H54 (cell line): Measurements from ENCODE around the gene SGPP2.
"Not testable (repeated sequence)": the region's sequence is repeated elsewhere in the genome, so short reads cannot be mapped to it uniquely, and the experiment has no call there.

ENCODE experiments used
- DNase-seq: peaks from one replicate; pipeline ENCODE4 v3.0.0; 2011; ENCODE audit warnings: low spot score, mixed read lengths; ENCODE audit not compliant: insufficient read length
- FAIRE-seq: peaks from 3 replicates; lab custom pipeline; 2011; peaks lifted over from hg19 to GRCh38; lab: Jason Lieb, UNC
- POLR2A ChIP-seq: IDR thresholded peaks from 2 replicates; pipeline ENCODE4 v1.6.1; 2011; ENCODE audit warnings: low read depth, mild to moderate bottlenecking, low read length

Gene SGPP2, protein sequence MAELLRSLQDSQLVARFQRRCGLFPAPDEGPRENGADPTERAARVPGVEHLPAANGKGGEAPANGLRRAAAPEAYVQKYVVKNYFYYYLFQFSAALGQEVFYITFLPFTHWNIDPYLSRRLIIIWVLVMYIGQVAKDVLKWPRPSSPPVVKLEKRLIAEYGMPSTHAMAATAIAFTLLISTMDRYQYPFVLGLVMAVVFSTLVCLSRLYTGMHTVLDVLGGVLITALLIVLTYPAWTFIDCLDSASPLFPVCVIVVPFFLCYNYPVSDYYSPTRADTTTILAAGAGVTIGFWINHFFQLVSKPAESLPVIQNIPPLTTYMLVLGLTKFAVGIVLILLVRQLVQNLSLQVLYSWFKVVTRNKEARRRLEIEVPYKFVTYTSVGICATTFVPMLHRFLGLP

DNA sequence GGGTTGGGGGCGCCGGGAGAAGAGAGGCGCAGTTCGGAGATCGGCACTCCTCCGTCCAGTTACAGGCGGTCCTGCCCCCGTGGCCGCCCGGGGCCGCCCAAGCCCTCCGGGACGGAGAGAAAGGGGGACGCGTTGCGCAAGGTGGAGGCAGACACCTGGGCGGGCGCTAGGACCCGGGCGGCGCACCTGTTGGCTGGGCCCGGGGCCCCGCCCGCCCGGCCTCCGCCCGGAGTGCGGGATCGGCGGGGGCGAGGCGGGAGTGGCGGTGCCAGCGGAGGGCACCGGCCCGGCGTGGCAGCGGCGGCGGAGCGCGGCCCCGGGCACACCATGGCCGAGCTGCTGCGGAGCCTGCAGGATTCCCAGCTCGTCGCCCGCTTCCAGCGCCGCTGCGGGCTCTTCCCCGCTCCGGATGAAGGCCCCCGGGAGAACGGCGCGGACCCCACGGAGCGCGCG, at the start of gene SGPP2:
Gene SGPP2, plus strand, starts transcription at position 268 of the 453 bp plus-strand sequence. Its CDS starts 60 bp downstream, at position 328.
- DNase-seq = no peak
- FAIRE-seq = no peak
- no peak for TF ChIP-seq POLR2A

DNA sequence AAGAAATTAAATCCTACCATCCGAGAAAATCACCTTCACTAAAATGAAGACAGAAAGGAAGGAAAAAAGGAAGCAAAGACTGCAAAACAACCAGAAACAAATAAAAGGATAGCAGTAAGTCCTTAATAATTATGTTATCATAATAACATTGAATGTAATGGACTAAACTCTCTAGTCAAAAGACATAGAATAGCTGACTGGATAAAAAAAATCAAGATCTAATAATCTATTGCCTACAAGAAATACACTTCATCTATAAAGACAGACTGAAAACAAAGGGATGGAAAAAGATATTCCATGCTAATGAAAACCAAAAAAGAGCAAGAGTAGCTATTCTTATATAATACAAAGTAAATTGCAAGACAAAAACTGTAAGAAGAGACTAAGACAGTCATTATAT, 48.5 kb upstream of the SGPP2 start:
- FAIRE-seq (no peak), DNase-seq (no peak)
- no peak for TF ChIP-seq POLR2A

DNA sequence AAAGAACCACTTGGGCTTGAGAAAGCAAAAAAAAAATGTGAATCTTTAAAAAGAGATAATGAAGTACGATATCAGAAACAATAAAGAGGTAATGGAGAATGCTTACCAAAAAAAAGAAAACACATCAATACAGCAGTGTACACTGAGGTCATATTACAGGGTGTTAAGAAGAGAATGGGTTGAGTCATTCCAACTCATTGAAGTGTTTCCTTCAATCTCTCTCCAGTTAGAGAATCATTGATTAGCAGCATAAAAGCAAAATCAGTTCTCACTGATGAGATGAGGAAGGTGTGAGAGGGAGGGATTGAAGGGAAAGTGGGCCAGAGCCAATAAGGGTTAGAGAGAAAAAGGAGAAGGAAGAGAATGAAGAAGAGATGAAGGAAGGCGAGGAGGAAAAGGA, 43.9 kb upstream of the SGPP2 start:
- FAIRE-seq (no peak), DNase-seq (no peak)
- TF ChIP-seq POLR2A = no peak

DNA sequence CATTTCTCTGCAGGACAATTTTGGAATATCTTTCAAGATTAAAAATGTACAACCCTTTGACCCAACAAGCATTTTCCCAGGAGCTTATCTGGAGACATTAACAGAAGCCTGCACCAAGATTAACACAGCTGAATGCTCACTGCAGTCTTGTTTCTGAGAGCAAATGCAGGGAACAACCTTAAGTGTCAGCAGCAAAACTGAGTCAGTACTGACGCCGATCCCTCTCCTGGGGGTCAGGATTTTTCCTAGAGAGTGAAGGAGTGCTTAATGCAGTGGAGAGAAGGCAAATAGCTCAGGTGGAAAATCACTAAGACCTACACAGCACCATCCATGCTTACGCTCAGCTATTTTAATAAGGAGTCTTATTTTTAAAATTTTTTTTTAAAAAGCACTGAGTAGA, 42.8 kb upstream of the SGPP2 start:
- DNase-seq = no peak
- TF ChIP-seq POLR2A = no peak
- FAIRE-seq = no peak

DNA sequence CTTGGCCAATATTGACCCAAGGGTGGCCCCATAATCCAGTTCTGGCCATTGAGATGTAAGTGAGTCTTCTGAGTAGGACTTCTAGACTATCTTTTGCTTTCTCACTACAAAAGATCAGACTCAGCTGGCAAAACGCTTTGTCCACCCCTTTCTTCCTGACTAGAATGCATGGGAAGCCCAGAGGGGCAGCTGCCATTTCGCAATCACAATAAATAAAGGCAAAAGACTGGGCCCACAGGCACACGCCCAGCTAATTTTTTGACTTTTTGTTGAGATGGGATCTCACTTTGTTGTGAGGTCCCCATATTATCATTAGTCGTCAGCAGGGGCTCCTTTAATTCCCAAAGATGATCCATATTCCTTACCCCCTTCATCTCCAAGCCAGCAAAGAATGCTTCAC, 41.1 kb upstream of the SGPP2 start:
- no peak for TF ChIP-seq POLR2A
- DNase-seq (no peak), FAIRE-seq (no peak)

DNA sequence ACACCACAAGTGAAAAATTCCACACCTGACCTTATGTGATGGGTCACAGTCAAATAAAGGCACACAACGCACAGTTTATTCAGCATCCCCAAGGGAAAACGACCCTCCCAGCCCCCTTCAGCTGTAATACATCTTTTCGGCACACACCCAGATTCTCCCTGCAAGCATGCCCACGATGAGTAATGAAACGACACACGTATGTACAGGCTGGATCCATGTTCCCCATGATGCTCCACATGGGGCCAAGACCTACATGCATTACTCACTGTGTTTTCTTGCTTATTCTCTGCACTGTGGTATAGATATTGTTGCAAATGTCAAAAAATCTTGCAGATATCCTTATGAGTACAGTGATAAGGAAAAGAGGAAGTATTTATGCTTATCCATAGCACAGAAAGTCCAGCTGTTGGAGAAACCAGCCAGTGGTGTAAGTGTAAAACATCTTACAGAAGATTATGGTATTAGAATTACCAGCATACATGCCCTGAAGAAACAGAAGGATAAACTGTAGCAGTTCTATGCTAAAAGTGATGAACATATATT, 32.5 kb upstream of the SGPP2 start:
- no peak for TF ChIP-seq POLR2A
- FAIRE-seq = no peak
- DNase-seq = no peak

DNA sequence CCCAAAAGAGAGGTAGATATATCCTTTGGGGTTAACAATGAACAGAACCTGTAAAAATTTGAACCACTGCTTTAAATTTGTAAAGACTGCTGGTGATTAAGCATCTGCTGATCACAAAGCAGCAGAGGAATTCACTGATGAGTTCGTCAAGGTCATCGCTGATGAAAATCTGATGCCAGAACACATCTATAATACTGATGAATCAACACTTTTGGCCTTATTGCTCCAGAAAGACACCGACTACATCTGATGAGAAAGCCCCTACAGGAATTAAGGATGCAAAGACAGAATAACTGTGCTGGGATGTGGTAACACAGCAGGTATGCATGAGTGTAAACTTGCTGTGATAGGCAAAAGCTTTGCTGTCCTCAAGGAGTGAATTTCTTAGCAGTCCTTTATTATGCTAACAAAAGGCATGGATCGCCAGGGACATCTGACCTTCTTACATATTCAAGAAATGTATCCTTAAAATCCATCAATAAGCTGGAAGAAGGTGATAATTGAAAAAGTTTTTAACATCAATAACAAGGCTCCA, 30.5 kb upstream of the SGPP2 start:
- DNase-seq = no peak
- no peak for FAIRE-seq
- no peak for TF ChIP-seq POLR2A

DNA sequence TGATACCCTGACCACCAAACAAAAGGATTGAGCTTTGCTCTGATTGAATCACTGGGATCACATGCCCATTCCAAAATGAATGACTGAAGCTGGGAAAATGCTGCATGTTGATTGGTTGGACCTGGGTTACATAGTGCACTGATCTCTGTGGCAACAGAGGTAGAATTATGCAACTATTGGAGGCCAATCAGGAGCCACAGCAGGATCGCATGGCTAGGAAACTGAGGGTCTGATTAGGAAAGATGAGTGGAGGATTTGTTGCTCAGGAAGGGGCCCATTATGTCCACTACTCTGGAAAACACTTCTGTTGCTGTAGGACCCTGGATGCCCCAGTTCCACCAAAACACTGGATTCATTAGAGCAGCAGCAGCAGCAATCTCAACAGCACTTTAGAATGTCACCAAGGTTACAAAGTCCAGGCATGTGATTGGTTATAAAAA, 25.9 kb upstream of the SGPP2 start:
- DNase-seq = no peak
- no peak for TF ChIP-seq POLR2A
- FAIRE-seq = no peak

DNA sequence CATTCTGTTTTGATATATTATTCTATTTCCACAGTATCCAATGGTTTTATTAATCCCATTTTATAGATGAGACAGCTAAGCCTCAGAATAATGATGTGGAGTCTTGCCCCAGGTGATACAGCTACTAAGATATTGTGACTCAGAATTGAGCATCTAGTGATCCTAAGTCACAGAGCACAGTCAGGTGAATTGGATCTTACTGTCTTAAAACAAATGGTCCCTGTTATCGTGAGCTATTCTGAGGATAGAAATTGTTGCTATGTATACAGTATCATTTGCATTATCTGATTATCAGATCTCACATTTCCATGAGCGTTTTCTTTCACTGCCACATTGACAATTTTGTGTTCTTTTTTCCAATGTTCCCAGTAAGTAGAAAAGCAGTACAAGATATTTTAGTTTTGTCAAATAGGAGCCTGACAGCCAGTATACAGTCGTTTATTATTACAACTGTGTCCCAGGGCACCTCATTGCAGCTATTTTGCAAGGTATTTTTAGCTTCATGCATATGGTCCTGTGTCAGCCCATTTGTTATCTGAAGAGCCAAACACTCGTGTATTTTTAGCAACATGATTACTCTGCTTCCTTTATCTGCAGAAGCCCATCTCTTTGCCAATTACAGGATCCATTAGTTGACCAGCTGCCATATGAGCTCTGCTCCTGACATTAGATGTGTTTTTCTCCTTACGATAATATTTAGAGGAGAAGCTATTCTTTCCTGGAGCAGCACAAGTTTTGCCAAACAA, 25.1 kb upstream of the SGPP2 start:
- no peak for DNase-seq

DNA sequence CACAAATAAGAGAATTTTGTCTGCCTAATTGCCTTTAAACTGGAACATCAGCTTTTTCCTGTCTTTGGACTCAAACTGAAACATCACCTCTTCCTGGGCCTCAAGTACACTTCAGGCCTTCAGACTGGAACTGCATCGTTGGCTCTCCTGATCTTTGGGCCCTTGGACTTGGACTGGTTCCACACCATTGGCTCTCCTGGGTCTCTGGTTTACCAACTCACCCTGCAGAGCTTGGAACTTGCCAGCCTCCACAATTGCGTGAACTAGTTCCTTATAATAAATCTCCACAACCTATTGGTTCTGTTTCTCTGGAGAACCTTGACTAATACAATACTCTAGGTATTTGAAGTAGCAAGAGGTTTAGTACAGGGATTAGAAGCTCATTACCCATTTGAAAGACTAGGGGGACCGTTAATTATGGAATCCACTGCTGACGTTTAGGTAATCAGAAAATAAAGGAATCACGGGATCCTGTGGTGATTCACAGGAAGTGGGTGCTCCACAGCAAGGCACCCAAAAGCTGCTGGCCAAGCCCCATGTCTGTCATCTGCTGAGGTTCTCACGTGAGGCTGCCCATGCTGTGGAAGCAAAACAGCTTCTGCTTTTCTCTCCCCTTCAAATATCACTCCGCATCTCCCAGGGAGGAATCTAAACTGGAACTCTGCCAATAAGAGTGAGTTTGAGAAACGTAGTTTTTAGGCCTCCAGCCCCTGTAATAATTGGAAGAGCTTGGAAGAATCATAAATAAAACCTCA, 20.0 kb upstream of the SGPP2 start:
- no peak for TF ChIP-seq POLR2A
- DNase-seq (no peak), FAIRE-seq (no peak)

More for the DNA sequence above, 25.1 kb upstream of the SGPP2 start:
- FAIRE-seq = no peak
- TF ChIP-seq POLR2A = no peak

DNA sequence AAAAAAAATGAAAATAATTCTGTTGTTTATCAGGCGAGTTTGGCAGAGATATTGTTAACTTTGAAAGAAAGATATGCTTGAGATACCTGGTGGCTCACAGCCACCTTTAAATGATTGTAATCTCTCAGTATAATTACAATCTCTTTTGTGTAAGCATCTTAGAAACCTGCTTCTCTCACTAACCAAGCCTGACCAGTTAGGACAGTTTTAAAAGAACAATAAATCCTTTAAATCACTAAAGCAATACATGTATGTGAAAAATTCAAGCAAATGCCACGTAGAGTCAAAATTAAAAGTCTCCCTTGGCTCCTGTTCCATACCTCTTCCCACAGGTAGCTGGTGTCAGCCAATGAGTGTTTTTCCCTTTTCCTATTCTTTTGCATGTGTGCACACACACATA, 15.7 kb upstream of the SGPP2 start:
- FAIRE-seq = no peak
- DNase-seq = no peak
- TF ChIP-seq POLR2A = no peak

DNA sequence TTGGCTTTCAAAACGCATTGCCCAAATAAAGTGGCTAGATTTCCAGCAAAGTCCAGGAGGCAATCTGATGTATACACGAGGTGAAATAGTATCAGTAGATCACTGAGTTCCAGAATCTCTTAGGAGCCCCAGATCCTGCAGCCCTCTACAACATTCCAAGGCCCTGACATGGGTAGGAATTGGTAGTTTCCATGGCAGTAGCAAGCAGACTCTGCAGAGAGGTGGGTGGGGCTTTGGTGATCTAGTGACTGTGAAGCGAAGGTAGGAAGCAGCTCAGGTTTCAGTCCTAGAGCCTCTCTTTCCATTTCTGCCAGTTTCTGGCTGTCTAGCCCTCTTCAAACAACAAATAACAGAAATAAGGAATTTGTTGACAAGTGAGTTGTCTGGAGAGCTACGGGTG, 13.8 kb upstream of the SGPP2 start:
- DNase-seq = no peak
- no peak for FAIRE-seq
- TF ChIP-seq POLR2A = no peak

DNA sequence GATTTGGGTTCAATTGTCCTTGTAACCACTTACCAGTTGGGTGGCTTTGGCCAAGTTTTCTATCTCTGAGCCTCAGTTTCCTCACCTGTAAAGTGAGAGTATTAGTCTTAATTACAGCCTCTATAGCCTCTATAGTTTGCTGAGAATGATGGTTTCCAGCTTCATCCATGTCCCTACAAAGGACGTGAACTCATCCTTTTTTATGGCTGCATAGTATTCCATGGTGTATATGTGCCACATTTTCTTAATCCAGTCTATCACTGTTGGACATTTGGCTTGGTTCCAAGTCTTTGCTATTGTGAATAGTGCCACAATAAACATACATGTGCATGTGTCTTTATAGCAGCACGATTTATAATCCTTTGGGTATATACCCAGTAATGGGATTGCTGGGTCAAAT, 12.0 kb upstream of the SGPP2 start:
- not testable (repeated sequence) for DNase-seq, FAIRE-seq
